Heart right ventricle (tissue), 16 donors: ENCODE data around the gene ELMO1. TPM values are rescaled to one million over a fixed set of nuclear protein-coding genes. Genes with fewer than 3 reads are reported as not detected.

ENCODE experiments used
- ATAC-seq, 8 donors: fragments of 200-7000 bp; cut with Tn5 transposase; one replicate each; pipeline ENCODE4 v1.9.1; 2020; ENCODE audit warnings: mild to moderate bottlenecking in 8 of 8, moderate library complexity in 8 of 8, moderate number of reproducible peaks in 1 of 8
- DNase-seq, 2 donors: peaks; one replicate each; pipeline ENCODE4 v3.0.0-alpha.2; 2020
- H3K27ac ChIP-seq, 10 donors: fragments of 200-600 bp; sonication (generic) in 2 of 10; one replicate each; pipeline versions ENCODE4 v1.5.0 to v1.8.0; 2020 to 2022; ENCODE audit warnings: mild to moderate bottlenecking in 3 of 10
- H3K27me3 ChIP-seq, 7 donors: fragments of 200-600 bp; one replicate each; pipeline ENCODE4 v1.8.0; 2021 to 2022; ENCODE audit warnings: mild to moderate bottlenecking in 2 of 7
- H3K36me3 ChIP-seq, 9 donors: fragments of 200-600 bp; sonication (generic) in 1 of 9; one replicate each; pipeline versions ENCODE4 v1.5.0 to v1.8.0; 2020 to 2022; ENCODE audit warnings: mild to moderate bottlenecking in 2 of 9
- H3K4me1 ChIP-seq, 9 donors: fragments of 200-600 bp; sonication (generic) in 1 of 9; one replicate each; pipeline versions ENCODE4 v1.5.0 to v1.8.0; 2020 to 2022; ENCODE audit warnings: mild to moderate bottlenecking in 4 of 9
- H3K4me3 ChIP-seq, 10 donors: fragments of 200-600 bp; sonication (generic) in 2 of 10; one replicate each; pipeline versions ENCODE4 v1.5.0 to v1.8.0; 2020 to 2022; ENCODE audit warnings: mild to moderate bottlenecking in 7 of 10, moderate library complexity in 2 of 10
- H3K9me3 ChIP-seq, 11 donors: fragments of 200-600 bp in 10 of 11; sonication (generic) in 2 of 11; one replicate each; pipeline versions ENCODE4 v1.5.0 to v1.8.0; 2013 to 2022; ENCODE audit warnings: mild to moderate bottlenecking in 2 of 11, control low read depth in 1 of 11, moderate library complexity in 1 of 11
- WGBS, 2 donors: extraction: QIAGEN DNeasy Blood & Tissue Kit; methylation state at CpG; one replicate each; pipeline ENCODE4 v1.1.7; 2013; ENCODE audit warnings: inconsistent platforms in 1 of 2; 5-methylcytosine and 5-hydroxymethylcytosine counted together
- intact Hi-C, 10 donors: fragments of 100-400 bp; cut with DNase I; formaldehyde crosslinking; loops; one replicate each; pipeline versions ENCODE4 v1.11.1 to v1.14.2; 2022
- polyA plus RNA-seq, 2 donors: library from polyadenylated mRNA; stranded (reverse); fragments of 200-250 nt; gene quantifications; one replicate each; pipeline ENCODE4 v1.2.3, GENCODE V29; 2013
- total RNA-seq, 10 donors: library from RNA; stranded (reverse); fragmentation: NEBNext Ultra II Directional in 3 of 10; extraction: Animal tissue kit (Norgen Biotek cat#: 25700) in 3 of 10; gene quantifications; one replicate each; pipeline versions ENCODE4 v1.2.1 to v1.2.4, GENCODE V29; 2021 to 2023
- TF ChIP-seq, protein P1 (sequence below), 9 donors: fragments of 200-600 bp; sonication (generic) in 2 of 9; IDR thresholded peaks; one replicate each; pipeline versions ENCODE4 v1.5.0 to v1.8.0; 2021 to 2022; ENCODE audit warnings: antibody characterized with exemption in 9 of 9, mild to moderate bottlenecking in 5 of 9, moderate library complexity in 1 of 9
- donor health status: Arrhythmogenic right ventricular cardiomyopathy.
- donor health status: ischemic (EF 13 %, LVEDD 7.1; RV severe dilation, severe dysfunction).
- donor health status: healthy with polysubstance abuse.
- donor health status: DM: no; HTN: yes; CAD: no.
- donor health status: DM: no; HTN: no; CAD: no.
- donor health status: ischemic (EF 25% LVEDD 6.9; RV normal size, moderate dysfunction).
- donor health status: ischemic (EF 25% LVEDD 5.7; RV mildly dilated, moderate dysfunction).
- donor health status: healthy.
- donor health status: DM: yes; HTN: yes; CAD: no.
- donor health status: Ischemic cardiomyopathy.
- donor health status: ischemic (EF 35%, LVEDD 5.7; RV mildly dilated, moderate dysfunction).
- donor health status: nonischemic (EF 11% LVEDD 7.7; RV severe dilation, severe dysfunction).
- donor health status: DM: yes; HTN: yes; CAD: no.
- donor health status: PGD.
- donor health status: ischemic (EF 29% LVEDD 5.4; RV normal size, mild dysfunction).
- donor health status: nonischemic (EF 23%, LVEDD 6.1; RV moderate dilation, normal function).

Gene ELMO1
- total and polyA plus RNA-seq, 12 donors = 8.5 to 18.0 (median 13.9) TPM

DNA sequence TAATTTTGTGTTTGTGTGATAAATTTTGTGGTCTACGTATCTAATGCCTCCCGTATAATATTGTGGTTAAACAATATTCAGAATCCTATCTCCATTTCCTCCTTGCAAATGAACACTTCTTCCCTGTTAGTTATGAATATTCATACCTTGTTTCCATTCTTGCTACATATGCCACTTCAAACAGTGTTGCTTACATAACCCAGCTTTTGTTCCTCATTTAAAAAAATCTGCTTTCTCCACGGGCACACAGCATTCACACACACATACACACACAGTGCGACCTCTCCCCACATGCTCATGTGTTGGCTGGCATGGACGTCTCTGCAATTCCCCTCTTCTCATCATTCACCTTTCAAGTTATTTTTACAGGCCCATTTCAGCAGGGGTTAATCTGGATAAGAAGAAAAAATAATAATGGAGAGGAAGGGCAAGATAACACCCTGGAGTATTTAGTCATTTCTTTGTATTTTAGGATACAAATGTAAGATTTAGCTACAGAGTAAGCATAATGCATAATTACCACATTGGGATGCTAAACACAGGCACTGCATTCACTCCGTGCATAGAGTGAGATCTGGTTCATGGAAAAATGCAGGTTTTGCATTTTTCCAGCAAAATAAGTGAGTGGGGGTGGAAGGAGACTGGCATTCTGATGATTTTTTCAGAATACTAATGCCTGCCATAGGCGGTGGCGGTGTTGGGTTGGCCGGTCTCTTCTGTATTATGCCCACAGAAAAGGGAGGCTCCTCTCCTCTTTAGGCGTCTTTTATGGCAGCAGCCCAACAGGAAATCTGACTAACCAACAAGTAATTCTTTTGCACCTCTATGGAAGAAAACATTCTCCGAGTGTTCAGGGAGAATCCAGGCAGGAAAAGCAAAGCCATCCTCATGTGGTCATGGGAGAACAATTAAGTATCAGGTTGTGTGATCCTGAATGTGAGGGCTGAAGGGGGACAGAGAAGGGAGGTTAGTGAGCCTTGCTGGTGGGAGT lies 31.7 kb upstream of the ELMO1 start:
- DNase-seq = peak in 1 of 2 donors; percentile 30
- 70 to 77% methylated on average over 11 of the region's 11 CpGs for WGBS, 2 donors
- peak overlapping the region in 1 of 10 donors; percentile 2 for H3K27ac ChIP-seq

DNA sequence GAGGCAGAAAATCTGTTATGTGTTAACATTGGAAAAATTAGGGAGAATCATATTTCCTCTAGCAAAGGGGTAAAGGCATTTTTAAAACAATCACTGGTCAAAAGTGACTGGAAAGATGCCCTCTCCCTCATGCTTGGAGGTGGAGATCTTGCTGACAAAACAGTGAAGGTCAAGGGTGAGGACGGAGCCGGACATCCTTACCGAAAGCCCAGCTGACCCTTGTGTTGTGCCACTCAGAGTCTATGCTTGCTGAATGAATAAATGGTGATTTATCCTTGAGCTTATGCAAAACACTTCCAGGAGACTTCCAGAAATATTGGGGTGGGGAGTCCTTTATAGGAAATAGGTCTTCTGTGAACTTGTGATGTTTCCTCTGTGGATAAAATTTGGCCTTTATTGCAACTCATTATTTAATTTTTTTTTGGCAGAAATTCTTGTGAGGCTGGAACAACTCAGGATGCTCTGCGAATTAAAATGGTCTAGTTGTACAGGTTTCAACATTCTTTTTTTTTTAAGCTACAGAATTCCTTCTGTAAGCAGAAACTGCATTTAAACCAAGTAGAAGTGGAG lies 28.3 kb upstream of the ELMO1 start:
- peaks cover 0 to 4% (median 0%) of the 10 kb centered on the region in 7 donors for H3K27me3 ChIP-seq
- DNase-seq (no peak), ATAC-seq (peak in 1 of 8 donors; percentile 49)
- no peaks in the 10 kb centered on the region for H3K9me3 ChIP-seq
- TF ChIP-seq, protein P1, sequence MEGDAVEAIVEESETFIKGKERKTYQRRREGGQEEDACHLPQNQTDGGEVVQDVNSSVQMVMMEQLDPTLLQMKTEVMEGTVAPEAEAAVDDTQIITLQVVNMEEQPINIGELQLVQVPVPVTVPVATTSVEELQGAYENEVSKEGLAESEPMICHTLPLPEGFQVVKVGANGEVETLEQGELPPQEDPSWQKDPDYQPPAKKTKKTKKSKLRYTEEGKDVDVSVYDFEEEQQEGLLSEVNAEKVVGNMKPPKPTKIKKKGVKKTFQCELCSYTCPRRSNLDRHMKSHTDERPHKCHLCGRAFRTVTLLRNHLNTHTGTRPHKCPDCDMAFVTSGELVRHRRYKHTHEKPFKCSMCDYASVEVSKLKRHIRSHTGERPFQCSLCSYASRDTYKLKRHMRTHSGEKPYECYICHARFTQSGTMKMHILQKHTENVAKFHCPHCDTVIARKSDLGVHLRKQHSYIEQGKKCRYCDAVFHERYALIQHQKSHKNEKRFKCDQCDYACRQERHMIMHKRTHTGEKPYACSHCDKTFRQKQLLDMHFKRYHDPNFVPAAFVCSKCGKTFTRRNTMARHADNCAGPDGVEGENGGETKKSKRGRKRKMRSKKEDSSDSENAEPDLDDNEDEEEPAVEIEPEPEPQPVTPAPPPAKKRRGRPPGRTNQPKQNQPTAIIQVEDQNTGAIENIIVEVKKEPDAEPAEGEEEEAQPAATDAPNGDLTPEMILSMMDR (IDR thresholded peaks at IDR 0.05) = no peak
- H3K4me3 ChIP-seq = no peak overlapping the region
- no peak overlapping the region for H3K27ac ChIP-seq
- no peaks in the 10 kb centered on the region for H3K36me3 ChIP-seq
- peaks cover 0 to 29% (median 7%) of the 10 kb centered on the region in 9 donors for H3K4me1 ChIP-seq
- intact Hi-C loops = no loop called here
- WGBS, 2 donors = 48 to 60% methylated on average over 4 of the region's 4 CpGs

More for the DNA sequence above, 31.7 kb upstream of the ELMO1 start:
- Histone ChIP-seq H3K36me3 (no peaks in the 10 kb centered on the region), H3K4me3 (no peak overlapping the region), H3K27me3 (peaks cover 0 to 4% (median 0%) of the 10 kb centered on the region in 7 donors), H3K9me3 (no peaks in the 10 kb centered on the region), H3K4me1 (peaks cover 0 to 29% (median 7%) of the 10 kb centered on the region in 9 donors)
- intact Hi-C loops = no loop called here
- TF ChIP-seq, protein P1 (IDR thresholded peaks at IDR 0.05) = no peak
- ATAC-seq = peak in 6 of 8 donors; percentile 17 to 71 (median 38)

- TF ChIP-seq, protein P1 (IDR thresholded peaks at IDR 0.05) = no peak
- ATAC-seq = no peak
- no peak for DNase-seq
- peaks cover 0 to 4% (median 0%) of the 10 kb centered on the region in 7 donors for H3K27me3 ChIP-seq
- no peaks in the 10 kb centered on the region for H3K36me3 ChIP-seq
- WGBS, 2 donors = 86 to 87% methylated on average over 1 of the region's 1 CpG
- peaks cover 0 to 29% (median 7%) of the 10 kb centered on the region in 9 donors for H3K4me1 ChIP-seq
- no peak overlapping the region for H3K4me3 ChIP-seq
- H3K27ac ChIP-seq = no peak overlapping the region
- H3K9me3 ChIP-seq = no peaks in the 10 kb centered on the region
- intact Hi-C loops = no loop called here
Measured at GRCh38 chr7:37476428-37476827, 27.8 kb upstream of the ELMO1 start.

- Histone ChIP-seq H3K4me1 (peaks cover 0 to 22% (median 5%) of the 10 kb centered on the region in 9 donors), H3K9me3 (no peaks in the 10 kb centered on the region), H3K4me3 (no peak overlapping the region), H3K27me3 (peaks cover 0 to 4% (median 0%) of the 10 kb centered on the region in 7 donors), H3K27ac (no peak overlapping the region), H3K36me3 (no peaks in the 10 kb centered on the region)
- DNase-seq (no peak), ATAC-seq (no peak)
- intact Hi-C loops = no loop called here
- TF ChIP-seq, protein P1 (IDR thresholded peaks at IDR 0.05) = no peak
- WGBS, 2 donors = 89 to 92% methylated on average over 4 of the region's 4 CpGs
Measured at GRCh38 chr7:37475646-37476045, 27.0 kb upstream of the ELMO1 start.
